Iris pigment epithelial cell (primary cell): ENCODE measurements around the gene ARMC5.

Experiments
- DNase-seq: peaks from one replicate; pipeline ENCODE4 v3.0.0-alpha.2; 2011; ENCODE audit warnings: low read depth

Gene ARMC5

DNA sequence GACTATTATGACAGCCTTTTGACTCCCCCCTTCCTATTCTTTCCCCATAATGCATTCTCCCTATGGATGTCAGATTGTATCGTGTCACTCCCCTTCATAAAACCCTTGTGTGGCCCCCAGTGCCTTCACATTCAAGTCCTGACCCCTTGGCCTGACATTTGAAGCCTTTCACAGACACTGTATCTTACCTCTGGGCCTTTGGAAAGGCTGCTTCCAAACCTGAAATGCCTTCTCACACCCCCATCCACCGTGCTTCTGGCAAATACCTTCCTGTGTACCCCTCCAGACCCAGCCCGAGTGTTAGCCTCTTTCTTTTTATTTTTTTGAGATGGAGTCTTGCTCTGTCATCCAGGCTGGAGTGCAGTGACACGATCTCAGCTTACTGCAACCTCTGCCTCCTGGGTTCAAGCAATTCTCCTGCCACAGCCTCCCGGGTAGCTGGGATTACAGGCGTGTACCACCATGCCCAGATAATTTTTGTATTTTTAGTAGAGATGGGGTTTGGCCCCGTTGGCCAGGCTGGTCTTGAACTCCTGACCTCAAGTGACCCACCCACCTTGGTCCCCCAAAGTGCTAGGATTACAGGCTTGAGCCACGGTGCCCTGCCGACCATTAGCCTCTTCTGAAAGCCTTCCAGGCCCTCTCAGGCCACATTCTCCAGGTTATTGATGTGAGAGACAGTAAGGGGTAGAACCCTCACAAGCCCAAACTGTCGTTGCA, 2.1 kb downstream of the ARMC5 start:
- no peak for DNase-seq

DNA sequence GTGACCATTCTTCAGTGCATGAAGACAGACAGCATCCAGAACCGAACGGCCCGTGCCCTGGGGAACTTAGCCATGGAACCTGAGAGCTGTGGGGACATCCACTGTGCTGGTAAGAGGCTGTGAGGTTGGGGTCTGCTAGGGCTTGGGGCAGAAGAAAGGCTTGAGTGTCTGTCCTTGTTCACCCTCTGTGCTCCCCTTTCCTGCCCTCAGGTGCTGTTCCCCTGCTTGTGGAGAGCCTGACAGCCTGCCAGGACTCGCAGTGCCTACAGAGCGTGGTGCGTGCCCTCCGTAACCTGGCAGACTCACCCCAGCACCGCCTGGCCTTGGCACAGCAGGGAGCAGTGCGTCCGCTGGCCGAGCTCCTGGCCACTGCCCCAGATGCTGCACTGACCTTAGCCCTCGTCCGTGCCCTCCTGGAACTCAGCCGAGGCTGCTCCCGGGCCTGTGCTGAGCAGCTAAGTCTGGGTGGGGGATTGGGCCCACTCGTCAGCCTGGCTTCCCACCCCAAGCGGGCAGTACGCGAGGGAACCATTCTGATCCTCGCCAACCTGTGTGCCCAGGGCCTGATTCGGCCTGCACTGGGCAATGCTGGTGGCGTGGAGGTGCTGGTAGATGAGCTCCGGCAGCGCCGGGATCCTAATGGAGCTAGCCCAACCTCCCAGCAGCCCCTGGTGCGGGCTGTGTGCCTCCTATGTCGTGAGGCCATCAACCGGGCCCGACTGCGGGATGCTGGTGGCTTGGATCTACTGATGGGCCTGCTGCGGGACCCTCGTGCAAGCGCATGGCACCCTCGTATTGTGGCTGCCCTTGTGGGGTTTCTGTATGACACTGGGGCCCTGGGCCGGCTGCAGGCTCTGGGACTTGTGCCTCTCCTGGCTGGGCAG, 2.9 kb downstream of the ARMC5 start:
- DNase-seq: no peak

DNA sequence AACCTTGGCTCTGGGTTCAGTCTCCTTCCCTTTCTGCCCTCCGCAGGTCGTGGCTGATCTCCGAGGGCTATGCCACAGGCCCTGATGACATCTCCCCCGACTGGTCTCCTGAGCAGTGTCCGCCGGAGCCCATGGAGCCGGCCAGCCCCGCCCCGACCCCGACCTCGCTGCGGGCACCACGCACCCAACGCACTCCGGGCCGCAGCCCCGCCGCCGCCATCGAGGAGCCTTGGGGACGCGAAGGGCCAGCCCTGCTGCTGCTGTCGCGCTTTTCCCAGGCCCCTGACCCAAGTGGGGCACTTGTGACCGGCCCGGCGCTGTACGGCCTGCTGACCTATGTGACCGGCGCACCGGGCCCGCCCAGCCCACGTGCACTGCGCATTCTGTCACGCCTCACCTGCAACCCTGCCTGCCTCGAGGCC, 5.1 kb downstream of the ARMC5 start:
- DNase-seq: no peak

DNA sequence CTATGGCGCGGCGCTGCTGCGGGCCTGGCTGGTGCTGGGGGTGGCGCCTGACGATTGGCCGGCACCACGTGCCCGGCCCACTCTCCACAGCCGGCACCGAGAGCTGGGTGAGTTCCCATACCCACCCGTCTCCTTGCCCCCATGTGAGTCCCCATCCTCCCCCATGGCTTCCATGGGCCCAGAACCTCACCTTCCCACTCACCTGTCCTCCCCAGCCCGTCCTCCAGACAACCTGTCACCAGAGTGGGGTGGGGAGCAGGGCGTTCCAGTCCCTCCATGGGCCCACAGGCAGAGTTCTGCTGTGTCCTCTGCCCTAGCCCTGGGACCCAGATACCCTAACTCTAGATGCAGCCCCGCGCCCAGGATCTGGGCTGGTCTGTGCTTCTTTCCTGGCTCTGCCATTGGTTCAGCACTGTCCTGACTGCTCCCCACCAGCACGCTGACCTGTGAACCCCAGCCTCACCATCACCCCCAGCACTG, 5.5 kb downstream of the ARMC5 start:
- DNase-seq: no peak

DNA sequence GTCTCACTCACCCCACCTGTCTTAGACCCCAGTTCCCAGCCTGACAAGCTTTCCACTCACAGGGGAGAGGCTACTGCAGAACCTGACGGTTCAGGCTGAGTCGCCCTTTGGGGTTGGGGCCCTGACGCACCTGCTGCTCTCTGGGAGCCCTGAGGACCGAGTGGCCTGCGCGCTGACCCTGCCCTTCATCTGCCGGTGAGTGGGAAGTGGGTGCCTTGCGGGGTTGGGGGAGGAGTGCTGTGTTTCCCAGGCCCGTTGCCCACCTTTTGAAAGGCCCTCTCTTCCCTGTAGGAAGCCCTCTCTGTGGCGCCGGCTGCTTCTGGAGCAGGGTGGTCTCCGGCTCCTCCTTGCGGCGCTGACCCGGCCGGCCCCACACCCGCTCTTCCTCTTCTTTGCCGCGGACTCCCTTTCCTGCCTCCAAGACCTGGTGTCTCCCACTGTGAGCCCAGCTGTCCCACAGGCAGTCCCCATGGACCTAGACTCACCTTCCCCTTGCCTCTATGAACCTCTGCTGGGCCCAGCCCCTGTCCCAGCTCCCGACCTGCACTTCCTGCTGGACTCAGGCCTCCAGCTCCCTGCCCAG, 6.6 kb downstream of the ARMC5 start:
- DNase-seq: no peak

DNA sequence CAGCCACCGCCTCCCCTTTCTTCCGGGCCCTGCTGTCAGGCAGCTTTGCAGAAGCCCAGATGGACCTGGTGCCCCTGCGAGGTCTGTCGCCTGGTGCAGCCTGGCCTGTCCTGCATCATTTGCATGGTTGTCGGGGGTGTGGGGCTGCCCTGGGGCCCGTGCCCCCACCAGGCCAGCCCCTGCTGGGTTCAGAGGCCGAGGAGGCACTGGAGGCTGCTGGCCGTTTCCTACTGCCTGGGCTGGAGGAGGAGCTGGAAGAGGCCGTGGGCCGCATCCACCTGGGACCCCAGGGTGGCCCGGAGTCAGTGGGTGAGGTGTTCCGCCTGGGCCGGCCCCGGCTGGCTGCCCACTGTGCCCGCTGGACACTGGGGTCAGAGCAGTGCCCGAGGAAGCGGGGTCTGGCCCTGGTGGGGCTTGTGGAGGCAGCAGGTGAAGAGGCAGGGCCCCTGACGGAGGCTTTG, 7.1 kb downstream of the ARMC5 start:
- no peak for DNase-seq

DNA sequence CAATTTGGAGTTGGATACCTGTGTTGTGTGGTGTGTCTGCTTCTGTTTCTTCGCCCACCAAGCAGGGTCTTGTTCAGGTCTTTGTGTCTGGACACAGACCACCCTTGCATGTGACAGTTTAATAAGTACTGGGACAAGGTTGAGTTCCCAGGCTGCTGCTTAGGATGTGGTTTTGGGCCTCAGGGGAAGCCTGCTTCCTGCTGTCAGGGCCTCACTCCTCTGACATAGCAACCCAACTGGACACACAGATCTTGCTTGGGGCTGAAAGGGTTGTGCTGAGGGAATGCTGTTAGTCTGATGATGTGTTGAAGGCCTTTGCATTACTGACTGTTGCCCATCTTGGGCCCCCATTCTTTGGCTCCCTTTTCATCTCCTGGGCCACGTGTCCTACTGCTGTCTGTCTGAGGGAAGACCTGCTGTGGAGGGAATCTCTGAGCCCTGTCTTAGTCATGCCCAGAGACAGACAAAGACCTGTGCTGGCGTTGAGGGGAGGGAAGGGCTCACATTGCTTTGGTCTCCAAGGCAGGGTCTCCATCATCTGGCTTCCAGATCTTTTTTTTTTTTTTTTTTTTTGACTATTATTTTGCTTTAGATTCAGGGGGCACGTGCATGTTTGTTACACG, 8.0 kb downstream of the ARMC5 start:
- DNase-seq: no peak

DNA sequence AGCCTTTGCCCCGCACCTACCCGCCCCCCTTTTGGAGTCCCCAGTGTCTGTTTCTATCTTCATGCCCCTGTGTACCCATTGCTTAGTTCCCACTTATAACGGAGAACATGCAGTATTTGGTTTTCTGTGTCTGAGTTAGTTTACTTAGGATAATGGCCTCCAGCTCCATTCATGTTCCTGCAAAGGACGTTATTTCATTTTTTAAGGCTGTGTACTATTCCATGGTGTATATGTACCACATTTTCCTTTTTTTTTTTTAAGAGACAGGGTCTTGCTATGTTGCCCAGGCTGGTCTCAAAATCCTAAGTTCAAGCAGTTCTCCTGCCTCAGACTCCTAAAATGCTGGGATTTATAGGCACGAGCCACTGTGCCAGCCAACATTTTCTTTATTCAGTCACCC, 8.6 kb downstream of the ARMC5 start:
- no peak for DNase-seq

DNA sequence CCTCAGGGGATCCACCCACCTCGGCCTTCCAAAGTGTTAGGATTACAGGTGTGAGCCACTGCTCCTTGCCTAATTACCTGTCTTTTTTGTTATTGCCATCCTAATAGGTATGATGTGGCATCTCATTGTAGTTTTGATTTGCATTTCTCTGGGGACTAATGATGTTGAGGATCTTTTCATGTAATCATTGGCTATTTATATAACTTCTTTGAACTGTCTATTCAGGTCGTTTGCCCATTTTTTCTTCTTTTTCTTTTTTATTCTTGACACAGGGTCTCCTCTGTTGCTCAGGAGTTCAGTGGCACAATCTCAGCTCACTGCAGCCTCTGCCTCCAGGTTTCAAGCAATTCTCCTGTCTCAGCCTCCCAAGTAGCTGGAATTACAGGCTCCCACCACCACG, 11.3 kb downstream of the ARMC5 start:
- no peak for DNase-seq

DNA sequence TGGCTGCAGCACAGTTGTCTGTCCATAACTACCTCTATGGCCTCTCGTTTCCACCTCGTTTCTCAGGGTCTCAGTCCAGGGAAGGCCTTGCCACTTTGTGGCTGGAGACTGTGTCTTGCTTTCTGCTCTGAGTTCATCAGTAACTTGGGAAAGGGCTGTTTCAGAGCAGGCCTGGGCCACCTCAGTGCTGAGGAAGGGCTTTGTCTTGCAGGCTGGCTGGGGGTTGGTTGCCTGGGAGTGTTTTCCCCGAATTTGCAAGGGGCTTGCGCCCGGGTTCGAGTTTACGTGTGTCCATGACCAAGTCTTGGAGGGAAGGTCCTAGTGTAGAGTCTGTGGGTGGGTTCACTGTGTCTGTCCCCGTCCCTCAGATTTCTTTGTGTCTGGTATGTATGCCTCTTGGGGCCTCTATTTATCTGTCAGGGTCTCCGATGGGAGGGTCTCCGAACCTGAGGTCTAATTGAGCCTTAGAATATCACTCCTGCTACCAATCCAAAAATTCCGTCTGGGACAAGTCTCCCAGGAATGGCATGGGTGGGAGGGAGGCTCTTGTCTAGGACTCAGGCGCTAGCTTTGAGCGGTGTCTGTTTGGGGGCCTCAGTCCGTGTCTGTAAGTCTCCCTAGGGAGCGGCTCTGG, 12.1 kb downstream of the ARMC5 start:
- DNase-seq: no peak

DNA sequence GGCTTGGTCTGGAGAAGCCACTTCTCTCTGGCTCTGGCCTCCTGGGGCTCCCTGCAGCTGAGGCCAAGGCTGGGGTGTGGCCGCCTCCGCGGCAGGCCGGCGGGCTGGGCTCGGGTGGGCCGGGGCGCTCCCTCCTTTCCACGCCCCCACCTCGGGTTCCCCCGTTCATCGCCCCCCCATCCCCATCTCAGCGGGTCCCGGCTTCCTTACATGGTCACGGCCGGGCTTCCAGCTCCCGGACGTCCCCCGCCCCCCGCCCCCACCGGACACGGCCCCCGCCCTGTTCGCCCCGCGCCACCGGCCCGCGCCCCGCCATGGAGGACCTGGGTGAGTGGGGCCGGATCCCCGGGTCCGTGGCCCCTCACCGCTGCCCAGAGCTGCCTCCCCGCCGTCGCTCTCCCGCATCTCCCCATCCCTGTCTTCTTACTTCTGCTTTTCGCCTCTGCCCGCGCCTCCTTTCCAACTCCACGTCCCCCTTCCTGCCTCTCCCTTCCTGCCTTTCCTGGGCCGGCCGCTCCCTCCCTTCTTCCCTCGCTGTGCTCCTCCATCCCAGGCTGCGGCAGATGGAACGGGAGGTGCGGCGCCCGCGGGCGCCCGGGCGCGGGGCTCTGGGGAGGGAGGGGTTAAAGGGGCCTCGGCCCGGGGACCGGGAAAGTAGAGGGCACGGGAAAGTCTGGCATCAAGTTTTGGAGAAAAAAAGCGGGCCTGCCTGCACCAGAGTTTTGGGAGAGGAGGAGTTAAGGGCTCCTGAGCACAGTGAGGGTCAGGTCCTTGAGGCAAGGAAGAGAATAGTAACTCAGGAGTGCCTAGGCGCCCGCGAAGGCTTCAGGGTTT, 12.8 kb downstream of the ARMC5 start, which contains the start of gene TGFB1I1:
TGFB1I1 (plus strand) TSS at position 278 of the 834 bp plus-strand sequence; CDS start at position 315, 37 bp downstream.
- peak; percentile 81 for DNase-seq

DNA sequence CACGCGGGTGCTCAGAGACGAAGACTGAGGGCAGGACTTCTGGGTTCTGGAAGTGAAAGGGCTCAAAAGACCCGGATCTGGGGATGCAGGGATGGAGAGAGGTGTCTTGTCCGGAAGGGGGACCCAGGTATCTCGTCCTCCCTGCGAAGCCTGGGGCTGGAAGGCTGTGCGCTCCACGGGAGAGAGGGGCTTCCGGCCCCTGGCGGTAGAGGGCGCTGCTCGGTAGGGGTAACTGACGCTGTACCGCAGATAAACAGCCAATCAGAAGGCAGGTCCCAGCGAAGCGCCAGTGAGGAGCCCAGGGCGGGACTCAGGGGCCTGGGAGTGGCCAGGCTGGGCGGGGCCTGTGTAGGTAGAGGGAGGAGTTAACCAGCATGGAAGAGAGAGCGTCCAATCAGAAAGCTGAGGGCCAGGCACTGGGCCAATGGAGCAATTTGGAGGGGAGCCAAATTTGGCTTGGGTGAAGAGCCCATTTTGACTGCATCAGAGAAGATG, 13.5 kb downstream of the ARMC5 start:
- peak; percentile 96 for DNase-seq

DNA sequence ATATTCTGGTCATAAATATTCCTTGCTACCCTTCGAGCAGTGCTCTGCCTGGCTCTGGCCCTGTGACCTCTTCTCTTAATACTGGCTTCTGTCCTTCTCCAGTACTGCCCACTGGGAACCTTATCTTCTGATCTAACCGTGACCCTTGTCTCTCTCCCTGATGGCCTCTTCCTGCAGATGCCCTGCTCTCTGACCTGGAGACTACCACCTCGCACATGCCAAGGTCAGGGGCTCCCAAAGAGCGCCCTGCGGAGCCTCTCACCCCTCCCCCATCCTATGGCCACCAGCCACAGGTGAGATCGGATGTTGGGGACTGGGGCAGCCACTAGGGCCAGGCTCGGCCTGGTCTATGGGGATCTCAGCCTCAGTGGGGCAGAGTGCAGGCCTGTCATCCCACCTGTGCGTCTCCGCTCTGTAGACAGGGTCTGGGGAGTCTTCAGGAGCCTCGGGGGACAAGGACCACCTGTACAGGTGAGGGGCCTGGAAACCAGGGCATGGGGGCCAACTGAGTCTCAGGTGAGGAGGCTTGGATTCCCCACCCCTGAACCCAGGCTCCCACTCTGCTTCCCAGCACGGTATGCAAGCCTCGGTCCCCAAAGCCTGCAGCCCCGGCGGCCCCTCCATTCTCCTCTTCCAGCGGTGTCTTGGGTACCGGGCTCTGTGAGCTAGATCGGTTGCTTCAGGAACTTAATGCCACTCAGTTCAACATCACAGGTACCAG, 14.1 kb downstream of the ARMC5 start:
- no peak for DNase-seq

DNA sequence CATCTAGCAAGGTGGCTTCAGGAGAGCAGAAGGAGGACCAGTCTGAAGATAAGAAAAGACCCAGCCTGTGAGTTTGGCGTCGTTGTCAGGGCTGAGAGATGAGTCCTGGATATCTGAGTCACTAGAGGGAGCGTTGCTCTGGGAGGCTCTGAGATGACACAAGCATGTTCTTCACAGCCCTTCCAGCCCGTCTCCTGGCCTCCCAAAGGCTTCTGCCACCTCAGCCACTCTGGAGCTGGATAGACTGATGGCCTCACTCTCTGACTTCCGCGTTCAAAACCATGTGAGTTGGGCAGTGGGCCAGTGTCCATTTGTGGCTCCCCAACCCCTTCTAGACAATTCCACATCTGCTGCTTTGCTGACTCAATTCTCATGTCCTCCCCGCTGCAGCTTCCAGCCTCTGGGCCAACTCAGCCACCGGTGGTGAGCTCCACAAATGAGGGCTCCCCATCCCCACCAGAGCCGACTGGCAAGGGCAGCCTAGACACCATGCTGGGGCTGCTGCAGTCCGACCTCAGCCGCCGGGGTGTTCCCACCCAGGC, 14.9 kb downstream of the ARMC5 start:
- DNase-seq: peak; percentile 85

DNA sequence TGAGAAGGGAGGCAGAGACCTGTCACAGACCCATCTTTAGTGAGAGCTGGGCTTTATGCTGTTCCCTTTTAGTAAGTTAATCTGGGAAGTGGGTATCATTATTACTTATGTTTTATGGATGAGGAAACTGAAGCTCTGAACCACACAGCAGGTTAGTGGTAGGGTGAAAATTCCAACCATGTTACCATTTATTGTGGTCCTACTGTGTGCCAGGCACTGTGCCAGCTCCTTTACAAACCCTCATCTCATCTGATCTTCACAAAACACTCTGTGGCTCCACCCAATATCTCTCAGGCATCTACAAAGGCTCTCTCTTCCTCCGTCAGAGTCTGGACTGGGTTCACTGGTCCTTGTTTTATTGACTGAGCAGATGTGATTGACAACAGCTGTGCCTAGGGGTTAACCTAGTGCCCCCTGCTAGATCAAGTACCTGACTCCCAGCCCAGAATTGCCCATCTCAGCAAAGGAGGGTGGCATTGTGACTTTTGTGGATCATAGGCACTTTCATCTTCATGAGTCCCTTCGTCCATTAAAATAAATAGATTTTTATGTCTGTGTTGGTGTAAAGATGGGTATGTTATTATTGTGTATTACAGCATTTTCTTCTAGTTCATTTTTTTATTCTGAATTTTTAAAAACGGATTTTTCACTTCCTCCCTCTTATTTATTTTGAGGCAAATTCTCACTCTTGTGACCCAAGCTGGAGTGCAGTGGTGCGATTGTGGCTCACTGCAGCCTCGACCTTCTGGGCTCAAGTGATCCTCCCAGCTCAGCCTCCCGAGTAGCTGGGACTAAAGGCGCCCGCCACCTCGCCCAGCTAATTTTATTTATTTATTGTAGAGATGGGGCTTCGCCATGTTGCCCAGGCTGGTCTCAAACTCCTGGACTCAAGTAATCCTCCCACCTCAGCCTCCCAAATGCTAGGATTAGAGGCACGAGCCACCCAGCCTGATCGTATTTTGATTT, 15.8 kb downstream of the ARMC5 start:
- no peak for DNase-seq

DNA sequence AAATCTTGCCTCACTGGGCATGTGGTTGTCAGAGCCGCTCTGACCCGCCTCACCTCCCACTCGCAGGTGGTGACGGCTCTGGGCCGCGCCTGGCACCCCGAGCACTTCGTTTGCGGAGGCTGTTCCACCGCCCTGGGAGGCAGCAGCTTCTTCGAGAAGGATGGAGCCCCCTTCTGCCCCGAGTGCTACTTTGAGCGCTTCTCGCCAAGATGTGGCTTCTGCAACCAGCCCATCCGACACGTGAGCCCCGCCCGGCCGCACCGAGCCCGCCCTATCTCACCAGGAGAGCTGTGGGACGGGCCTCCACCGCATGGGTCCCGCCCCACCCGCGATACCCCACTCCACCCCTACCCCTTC, 16.6 kb downstream of the ARMC5 start:
- no peak for DNase-seq

DNA sequence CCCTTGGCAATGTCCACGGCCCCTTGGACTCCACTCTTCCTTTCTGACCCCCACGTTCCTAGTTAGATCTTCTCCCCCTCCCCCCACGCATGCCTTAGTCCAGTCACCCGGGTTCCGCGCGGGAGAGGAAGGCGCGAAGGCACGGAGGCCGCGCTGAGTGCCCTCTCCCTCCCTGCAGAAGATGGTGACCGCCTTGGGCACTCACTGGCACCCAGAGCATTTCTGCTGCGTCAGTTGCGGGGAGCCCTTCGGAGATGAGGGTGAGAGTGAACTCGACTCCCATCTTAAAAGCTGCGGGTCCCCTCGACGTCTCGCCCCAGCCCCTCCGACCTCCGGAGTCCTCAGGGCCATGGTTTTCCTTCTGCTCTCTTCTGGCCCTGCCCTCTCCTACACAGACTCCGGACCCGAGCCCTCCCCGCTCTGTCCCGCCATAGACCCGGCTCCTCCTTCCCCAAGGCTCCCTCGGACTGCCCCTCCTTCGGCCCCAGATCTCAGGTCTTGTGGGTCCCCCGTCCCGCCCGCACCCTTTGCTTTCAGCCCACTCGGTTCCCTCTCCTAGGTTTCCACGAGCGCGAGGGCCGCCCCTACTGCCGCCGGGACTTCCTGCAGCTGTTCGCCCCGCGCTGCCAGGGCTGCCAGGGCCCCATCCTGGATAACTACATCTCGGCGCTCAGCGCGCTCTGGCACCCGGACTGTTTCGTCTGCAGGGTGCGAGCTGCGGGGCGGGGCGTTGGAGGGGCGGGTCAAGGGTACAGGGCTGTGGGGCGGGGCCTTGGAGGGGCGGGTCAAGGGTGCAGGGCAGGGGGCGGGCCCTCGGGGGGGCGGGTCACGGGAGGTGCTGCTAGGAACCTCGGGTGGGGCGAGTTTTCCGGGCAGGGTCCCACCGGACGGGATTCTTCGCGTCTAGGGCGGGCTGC, 17.3 kb downstream of the ARMC5 start:
- no peak for DNase-seq
